WTC11 (cell line): Measurements from ENCODE around the gene GPRC5B. TPM values are rescaled to one million over a fixed set of nuclear protein-coding genes. Genes with fewer than 3 reads are reported as not detected.

ENCODE experiments used
- ATAC-seq: fragments of 200-7000 bp; cut with Tn5 transposase; 2 replicates; pipeline ENCODE4 v1.10.0; 2021; ENCODE audit warnings: mild to moderate bottlenecking, moderate library complexity
- CTCF ChIA-PET: fragments of 300-600 bp; sonication (Branson Sonifier 250); formaldehyde crosslinking; loops from one replicate; lab custom pipeline; 2021; ENCODE audit warnings: antibody characterized with exemption; lab: Charles Lee
- POLR2A ChIA-PET: fragments of 350-600 bp; sonication (Branson Sonifier 250); formaldehyde crosslinking; loops from one replicate; lab custom pipeline; 2021; ENCODE audit warnings: antibody characterized with exemption; lab: Charles Lee
- DNase-seq: peaks from one replicate; pipeline ENCODE4 v3.0.0; 2021; ENCODE audit warnings: low spot score
- H3K27ac Mint-ChIP-seq: 2 replicates; pipeline ENCODE4 v1.8.0; 2021; ENCODE audit warnings: mixed read lengths
- H3K27me3 Mint-ChIP-seq: 2 replicates; pipeline ENCODE4 v1.8.0; 2021; ENCODE audit warnings: low read depth, mild to moderate bottlenecking, moderate library complexity, mixed read lengths
- H3K36me3 Mint-ChIP-seq: 2 replicates; pipeline ENCODE4 v1.8.0; 2021; ENCODE audit warnings: mixed read lengths
- H3K4me1 Mint-ChIP-seq: 2 replicates; pipeline ENCODE4 v1.8.0; 2022; ENCODE audit warnings: mixed read lengths
- H3K4me3 Mint-ChIP-seq: 2 replicates; pipeline ENCODE4 v1.8.0; 2021; ENCODE audit warnings: mild to moderate bottlenecking, moderate library complexity, mixed read lengths
- H3K9me3 Mint-ChIP-seq: 2 replicates; pipeline ENCODE4 v1.8.0; 2021; ENCODE audit warnings: mixed read lengths
- FOXK1 ChIP-seq: sonication (generic); formaldehyde crosslinking; IDR thresholded peaks from 2 replicates; pipeline ENCODE4 v1.8.0; 2022; ENCODE audit warnings: mild to moderate bottlenecking, moderate library complexity, missing genetic modification reagents
- GRHL2 ChIP-seq: fragments of 250-450 bp; sonication (Bioruptor Pico); IDR thresholded peaks from 2 replicates; pipeline ENCODE4 v1.8.0; 2022; ENCODE audit warnings: mild to moderate bottlenecking, moderate library complexity; ENCODE audit not compliant: insufficient replicate concordance, severe bottlenecking
- MYBL2 ChIP-seq: sonication (generic); formaldehyde crosslinking; IDR thresholded peaks from 2 replicates; pipeline ENCODE4 v1.8.1; 2023; ENCODE audit warnings: mild to moderate bottlenecking, moderate library complexity, missing genetic modification reagents
- PRRX2 ChIP-seq: fragments of 250-450 bp; sonication (Bioruptor Pico); IDR thresholded peaks from 2 replicates; pipeline ENCODE4 v1.8.0; 2021; ENCODE audit warnings: mild to moderate bottlenecking
- RORB ChIP-seq: fragments of 250-450 bp; sonication (Bioruptor Pico); IDR thresholded peaks from 2 replicates; pipeline ENCODE4 v1.9.0; 2021; ENCODE audit warnings: mild to moderate bottlenecking
- SP1 ChIP-seq: sonication (generic); formaldehyde crosslinking; conservative IDR thresholded peaks from 2 replicates; pipeline ENCODE4 v1.8.1; 2022; ENCODE audit warnings: missing genetic modification reagents
- TEAD4 ChIP-seq: sonication (generic); formaldehyde crosslinking; IDR thresholded peaks from 2 replicates; pipeline ENCODE4 v1.8.0; 2022; ENCODE audit warnings: mild to moderate bottlenecking, missing genetic modification reagents
- ZNF263 ChIP-seq: sonication (generic); formaldehyde crosslinking; IDR thresholded peaks from 2 replicates; pipeline ENCODE4 v1.8.1; 2022; ENCODE audit warnings: low read depth, mild to moderate bottlenecking, moderate library complexity, missing genetic modification reagents
- total RNA-seq: library from RNA; stranded (reverse); gene quantifications from 3 replicates; pipeline ENCODE4 v1.2.3, GENCODE V29; 2021
- TF ChIP-seq, protein P1 (sequence below): sonication (generic); formaldehyde crosslinking; IDR thresholded peaks from 2 replicates; pipeline ENCODE4 v1.8.1; 2022; ENCODE audit warnings: mild to moderate bottlenecking, missing genetic modification reagents, moderate library complexity, borderline replicate concordance
- TF ChIP-seq, protein P2 (sequence below): sonication (generic); formaldehyde crosslinking; IDR thresholded peaks from 2 replicates; pipeline ENCODE4 v1.8.0; 2022; ENCODE audit warnings: mild to moderate bottlenecking, missing genetic modification reagents
- TF ChIP-seq, protein P3 (sequence below): fragments of 250-450 bp; sonication (Bioruptor Pico); IDR thresholded peaks from 2 replicates; pipeline ENCODE4 v1.9.0; 2021; ENCODE audit warnings: mild to moderate bottlenecking
- TF ChIP-seq, protein P4 (sequence below): fragments of 250-450 bp; sonication (Bioruptor Pico); IDR thresholded peaks from 2 replicates; pipeline ENCODE4 v1.8.0; 2021; ENCODE audit warnings: mild to moderate bottlenecking
- TF ChIP-seq, protein P5 (sequence below): sonication (generic); formaldehyde crosslinking; IDR thresholded peaks from 2 replicates; pipeline ENCODE4 v1.8.0; 2023; ENCODE audit warnings: missing genetic modification reagents, mild to moderate bottlenecking, borderline replicate concordance
- TF ChIP-seq, protein P6 (sequence below): fragments of 250-450 bp; sonication (Bioruptor Pico); IDR thresholded peaks from 2 replicates; pipeline ENCODE4 v1.9.0; 2021; ENCODE audit warnings: mild to moderate bottlenecking
- TF ChIP-seq, protein P7 (sequence below): sonication (generic); formaldehyde crosslinking; IDR thresholded peaks from 2 replicates; pipeline ENCODE4 v1.8.1; 2022; ENCODE audit warnings: missing genetic modification reagents, borderline replicate concordance

GPRC5B gene
- total RNA-seq, 1 experiment from 2014 or later: 104 TPM

DNA sequence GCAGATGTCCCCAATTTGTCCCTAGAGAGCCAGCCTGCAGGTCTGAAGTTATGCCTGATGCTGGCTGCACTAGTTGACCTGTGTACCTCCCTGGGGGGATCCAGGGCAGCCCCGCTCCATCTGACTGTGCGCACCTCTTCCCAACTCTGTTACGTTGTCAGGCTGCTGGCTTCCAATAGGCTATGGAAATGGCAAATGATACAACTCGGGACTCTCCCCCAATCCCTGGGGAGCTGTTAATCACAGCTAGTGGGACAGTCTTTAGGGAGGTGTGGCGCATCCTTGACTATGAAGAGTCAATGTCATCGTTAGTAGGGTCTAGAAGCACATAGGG, 30.1 kb downstream of the GPRC5B start:
- peak; percentile 75 for ATAC-seq
- H3K27ac Mint-ChIP-seq: peak overlapping the region; percentile 88

DNA sequence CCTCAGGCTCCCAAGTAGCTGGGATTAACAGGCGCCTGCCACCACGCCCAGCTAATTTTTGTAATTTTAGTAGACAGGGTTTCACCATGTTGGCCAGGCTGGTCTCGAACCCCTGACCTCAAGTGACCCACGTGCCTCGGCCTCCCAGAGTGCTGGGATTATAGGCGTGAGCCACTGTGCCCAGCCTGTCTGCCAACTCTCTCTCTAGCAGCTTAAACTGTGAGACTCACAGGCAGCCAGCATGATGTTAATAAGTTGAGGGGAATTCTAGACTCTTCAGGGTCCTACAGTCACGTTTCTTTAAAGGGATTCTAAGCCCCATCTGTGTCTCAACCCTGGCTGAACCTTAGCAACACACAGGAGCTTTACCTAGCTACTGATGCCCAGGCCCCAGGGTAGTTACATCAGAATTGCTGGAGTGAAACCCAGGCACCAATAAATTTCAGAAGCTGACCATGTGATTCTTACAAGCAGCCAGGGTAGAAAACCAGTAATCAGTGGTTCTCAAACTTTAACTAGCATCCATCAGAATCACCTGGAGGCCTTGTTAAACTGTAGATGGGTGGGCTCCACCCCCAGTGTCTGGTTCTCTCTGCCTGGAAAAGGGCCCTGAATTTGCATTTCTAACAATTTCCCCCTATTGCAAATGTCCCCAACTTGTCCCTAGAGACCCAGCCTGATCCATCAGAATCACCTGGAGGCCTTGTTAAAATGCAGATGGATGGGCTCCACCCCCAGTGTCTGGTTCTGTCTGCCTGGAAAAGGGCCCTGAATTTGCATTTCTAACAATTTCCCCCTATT, 30.7 kb downstream of the GPRC5B start:
- peak; percentile 63 for ATAC-seq
- Mint-ChIP-seq H3K4me3 (peak overlapping the region; percentile 14; the same call in 1 of the 2 replicates), H3K36me3 (peaks cover 19% of the 10 kb centered on the region), H3K27me3 (peaks cover 3% of the 10 kb centered on the region), H3K9me3 (no peaks in the 10 kb centered on the region), H3K4me1 (peaks cover 86% of the 10 kb centered on the region), H3K27ac (peak overlapping the region; percentile 88)
- ChIA-PET CTCF (interaction anchor here (0.7 to 1.4 kb wide), 8 partner anchors 16 to 270 kb away, joined by 3 to 6 read pairs (median 4); partner anchors contain the start of genes IQCK and KNOP1), POLR2A (interaction anchor here (1.0 kb wide), 1 partner anchor 8 kb away, joined by 6 read pairs; no protein-coding TSS in a partner anchor)
- TF ChIP-seq GRHL2 (CRISPR knock-in tag) (no peak), FOXK1 (CRISPR knock-in tag) (0 out of 2 replicates have a peak, but pooled peaks have one; percentile 24)
- TF ChIP-seq, protein P1, sequence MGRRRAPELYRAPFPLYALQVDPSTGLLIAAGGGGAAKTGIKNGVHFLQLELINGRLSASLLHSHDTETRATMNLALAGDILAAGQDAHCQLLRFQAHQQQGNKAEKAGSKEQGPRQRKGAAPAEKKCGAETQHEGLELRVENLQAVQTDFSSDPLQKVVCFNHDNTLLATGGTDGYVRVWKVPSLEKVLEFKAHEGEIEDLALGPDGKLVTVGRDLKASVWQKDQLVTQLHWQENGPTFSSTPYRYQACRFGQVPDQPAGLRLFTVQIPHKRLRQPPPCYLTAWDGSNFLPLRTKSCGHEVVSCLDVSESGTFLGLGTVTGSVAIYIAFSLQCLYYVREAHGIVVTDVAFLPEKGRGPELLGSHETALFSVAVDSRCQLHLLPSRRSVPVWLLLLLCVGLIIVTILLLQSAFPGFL: no peak
- TF ChIP-seq, protein P2, sequence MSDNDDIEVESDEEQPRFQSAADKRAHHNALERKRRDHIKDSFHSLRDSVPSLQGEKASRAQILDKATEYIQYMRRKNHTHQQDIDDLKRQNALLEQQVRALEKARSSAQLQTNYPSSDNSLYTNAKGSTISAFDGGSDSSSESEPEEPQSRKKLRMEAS (CRISPR knock-in tag): 0 out of 2 replicates have a peak, but pooled peaks have one; percentile 25
- TF ChIP-seq, protein P3, sequence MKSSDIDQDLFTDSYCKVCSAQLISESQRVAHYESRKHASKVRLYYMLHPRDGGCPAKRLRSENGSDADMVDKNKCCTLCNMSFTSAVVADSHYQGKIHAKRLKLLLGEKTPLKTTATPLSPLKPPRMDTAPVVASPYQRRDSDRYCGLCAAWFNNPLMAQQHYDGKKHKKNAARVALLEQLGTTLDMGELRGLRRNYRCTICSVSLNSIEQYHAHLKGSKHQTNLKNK (CRISPR knock-in tag): peak; percentile 23
- no peak for DNase-seq

More for the DNA sequence above, 30.1 kb downstream of the GPRC5B start:
- peak; percentile 46 for DNase-seq
- peak overlapping the region; percentile 14; the same call in 1 of the 2 replicates for H3K4me3 Mint-ChIP-seq
- H3K9me3 Mint-ChIP-seq: no peaks in the 10 kb centered on the region
- H3K27me3 Mint-ChIP-seq: peaks cover 3% of the 10 kb centered on the region
- ChIA-PET CTCF (interaction anchor here (0.9 to 1.4 kb wide), 3 partner anchors 17 to 253 kb away, joined by 3 to 6 read pairs (median 4); no protein-coding TSS in a partner anchor), POLR2A (no interaction called here)
- H3K4me1 Mint-ChIP-seq: peaks cover 92% of the 10 kb centered on the region
- TF ChIP-seq GRHL2 (CRISPR knock-in tag): no peak
- 0 out of 2 replicates have a peak, but pooled peaks have one; percentile 0 for TF ChIP-seq FOXK1 (CRISPR knock-in tag)
- H3K36me3 Mint-ChIP-seq: peaks cover 25% of the 10 kb centered on the region

DNA sequence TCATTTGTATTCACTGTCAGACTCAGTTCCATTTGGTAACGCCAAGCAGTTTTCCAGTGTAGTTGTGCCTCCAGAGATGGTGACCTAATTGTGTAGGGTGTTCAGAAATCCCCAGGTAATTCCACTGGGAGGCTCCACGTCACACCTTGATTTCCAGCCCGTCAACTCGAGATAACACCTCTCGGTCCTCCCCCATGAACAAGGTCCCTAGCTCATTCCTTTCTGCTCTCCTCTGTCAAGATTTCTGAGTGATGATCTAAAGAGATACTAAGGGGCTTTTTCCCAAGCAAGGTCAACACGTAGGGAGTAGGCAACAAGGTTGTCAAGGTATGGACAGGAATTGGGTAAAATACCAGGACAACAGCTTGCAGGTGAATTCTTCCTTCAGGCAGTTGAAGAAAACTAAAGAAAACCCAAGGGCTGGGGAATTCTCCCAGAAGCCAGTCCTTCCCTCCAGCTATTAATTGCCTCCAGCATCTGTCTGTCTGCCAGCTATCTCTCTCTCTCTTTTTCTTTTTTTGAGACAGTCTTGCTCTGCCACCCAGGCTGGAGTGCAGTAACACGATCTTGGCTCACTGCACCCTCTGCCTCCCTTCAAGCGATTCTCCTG, 31.4 kb downstream of the GPRC5B start:
- ChIA-PET CTCF (interaction anchor here (0.6 to 1.4 kb wide), 7 partner anchors 15 to 269 kb away, joined by 3 to 6 read pairs (median 3); partner anchors contain the start of genes IQCK and KNOP1), POLR2A (interaction anchor here (1.0 kb wide), 1 partner anchor 9 kb away, joined by 6 read pairs; no protein-coding TSS in a partner anchor)
- peaks cover 3% of the 10 kb centered on the region for H3K27me3 Mint-ChIP-seq
- H3K4me1 Mint-ChIP-seq: peaks cover 79% of the 10 kb centered on the region
- no peak for DNase-seq
- no peaks in the 10 kb centered on the region for H3K9me3 Mint-ChIP-seq
- peak overlapping the region; percentile 67; the same call in 1 of the 2 replicates for H3K27ac Mint-ChIP-seq
- H3K4me3 Mint-ChIP-seq: peak overlapping the region; percentile 14; the same call in 1 of the 2 replicates
- H3K36me3 Mint-ChIP-seq: peaks cover 16% of the 10 kb centered on the region
- no peak for ATAC-seq
- TF ChIP-seq RORB (CRISPR knock-in tag): no peak
- no peak for TF ChIP-seq SP1 (CRISPR knock-in tag)
- TF ChIP-seq, protein P4, sequence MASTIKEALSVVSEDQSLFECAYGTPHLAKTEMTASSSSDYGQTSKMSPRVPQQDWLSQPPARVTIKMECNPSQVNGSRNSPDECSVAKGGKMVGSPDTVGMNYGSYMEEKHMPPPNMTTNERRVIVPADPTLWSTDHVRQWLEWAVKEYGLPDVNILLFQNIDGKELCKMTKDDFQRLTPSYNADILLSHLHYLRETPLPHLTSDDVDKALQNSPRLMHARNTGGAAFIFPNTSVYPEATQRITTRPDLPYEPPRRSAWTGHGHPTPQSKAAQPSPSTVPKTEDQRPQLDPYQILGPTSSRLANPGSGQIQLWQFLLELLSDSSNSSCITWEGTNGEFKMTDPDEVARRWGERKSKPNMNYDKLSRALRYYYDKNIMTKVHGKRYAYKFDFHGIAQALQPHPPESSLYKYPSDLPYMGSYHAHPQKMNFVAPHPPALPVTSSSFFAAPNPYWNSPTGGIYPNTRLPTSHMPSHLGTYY: no peak
- TF ChIP-seq PRRX2 (CRISPR knock-in tag): no peak
- TF ChIP-seq GRHL2 (CRISPR knock-in tag): no peak
- TF ChIP-seq ZNF263 (CRISPR knock-in tag): no peak
- TF ChIP-seq MYBL2 (CRISPR knock-in tag): no peak
- TF ChIP-seq, protein P5, sequence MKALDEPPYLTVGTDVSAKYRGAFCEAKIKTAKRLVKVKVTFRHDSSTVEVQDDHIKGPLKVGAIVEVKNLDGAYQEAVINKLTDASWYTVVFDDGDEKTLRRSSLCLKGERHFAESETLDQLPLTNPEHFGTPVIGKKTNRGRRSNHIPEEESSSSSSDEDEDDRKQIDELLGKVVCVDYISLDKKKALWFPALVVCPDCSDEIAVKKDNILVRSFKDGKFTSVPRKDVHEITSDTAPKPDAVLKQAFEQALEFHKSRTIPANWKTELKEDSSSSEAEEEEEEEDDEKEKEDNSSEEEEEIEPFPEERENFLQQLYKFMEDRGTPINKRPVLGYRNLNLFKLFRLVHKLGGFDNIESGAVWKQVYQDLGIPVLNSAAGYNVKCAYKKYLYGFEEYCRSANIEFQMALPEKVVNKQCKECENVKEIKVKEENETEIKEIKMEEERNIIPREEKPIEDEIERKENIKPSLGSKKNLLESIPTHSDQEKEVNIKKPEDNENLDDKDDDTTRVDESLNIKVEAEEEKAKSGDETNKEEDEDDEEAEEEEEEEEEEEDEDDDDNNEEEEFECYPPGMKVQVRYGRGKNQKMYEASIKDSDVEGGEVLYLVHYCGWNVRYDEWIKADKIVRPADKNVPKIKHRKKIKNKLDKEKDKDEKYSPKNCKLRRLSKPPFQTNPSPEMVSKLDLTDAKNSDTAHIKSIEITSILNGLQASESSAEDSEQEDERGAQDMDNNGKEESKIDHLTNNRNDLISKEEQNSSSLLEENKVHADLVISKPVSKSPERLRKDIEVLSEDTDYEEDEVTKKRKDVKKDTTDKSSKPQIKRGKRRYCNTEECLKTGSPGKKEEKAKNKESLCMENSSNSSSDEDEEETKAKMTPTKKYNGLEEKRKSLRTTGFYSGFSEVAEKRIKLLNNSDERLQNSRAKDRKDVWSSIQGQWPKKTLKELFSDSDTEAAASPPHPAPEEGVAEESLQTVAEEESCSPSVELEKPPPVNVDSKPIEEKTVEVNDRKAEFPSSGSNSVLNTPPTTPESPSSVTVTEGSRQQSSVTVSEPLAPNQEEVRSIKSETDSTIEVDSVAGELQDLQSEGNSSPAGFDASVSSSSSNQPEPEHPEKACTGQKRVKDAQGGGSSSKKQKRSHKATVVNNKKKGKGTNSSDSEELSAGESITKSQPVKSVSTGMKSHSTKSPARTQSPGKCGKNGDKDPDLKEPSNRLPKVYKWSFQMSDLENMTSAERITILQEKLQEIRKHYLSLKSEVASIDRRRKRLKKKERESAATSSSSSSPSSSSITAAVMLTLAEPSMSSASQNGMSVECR (CRISPR knock-in tag): no peak
- TF ChIP-seq, protein P6, sequence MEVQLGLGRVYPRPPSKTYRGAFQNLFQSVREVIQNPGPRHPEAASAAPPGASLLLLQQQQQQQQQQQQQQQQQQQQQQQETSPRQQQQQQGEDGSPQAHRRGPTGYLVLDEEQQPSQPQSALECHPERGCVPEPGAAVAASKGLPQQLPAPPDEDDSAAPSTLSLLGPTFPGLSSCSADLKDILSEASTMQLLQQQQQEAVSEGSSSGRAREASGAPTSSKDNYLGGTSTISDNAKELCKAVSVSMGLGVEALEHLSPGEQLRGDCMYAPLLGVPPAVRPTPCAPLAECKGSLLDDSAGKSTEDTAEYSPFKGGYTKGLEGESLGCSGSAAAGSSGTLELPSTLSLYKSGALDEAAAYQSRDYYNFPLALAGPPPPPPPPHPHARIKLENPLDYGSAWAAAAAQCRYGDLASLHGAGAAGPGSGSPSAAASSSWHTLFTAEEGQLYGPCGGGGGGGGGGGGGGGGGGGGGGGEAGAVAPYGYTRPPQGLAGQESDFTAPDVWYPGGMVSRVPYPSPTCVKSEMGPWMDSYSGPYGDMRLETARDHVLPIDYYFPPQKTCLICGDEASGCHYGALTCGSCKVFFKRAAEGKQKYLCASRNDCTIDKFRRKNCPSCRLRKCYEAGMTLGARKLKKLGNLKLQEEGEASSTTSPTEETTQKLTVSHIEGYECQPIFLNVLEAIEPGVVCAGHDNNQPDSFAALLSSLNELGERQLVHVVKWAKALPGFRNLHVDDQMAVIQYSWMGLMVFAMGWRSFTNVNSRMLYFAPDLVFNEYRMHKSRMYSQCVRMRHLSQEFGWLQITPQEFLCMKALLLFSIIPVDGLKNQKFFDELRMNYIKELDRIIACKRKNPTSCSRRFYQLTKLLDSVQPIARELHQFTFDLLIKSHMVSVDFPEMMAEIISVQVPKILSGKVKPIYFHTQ (CRISPR knock-in tag): no peak
- TF ChIP-seq, protein P7, sequence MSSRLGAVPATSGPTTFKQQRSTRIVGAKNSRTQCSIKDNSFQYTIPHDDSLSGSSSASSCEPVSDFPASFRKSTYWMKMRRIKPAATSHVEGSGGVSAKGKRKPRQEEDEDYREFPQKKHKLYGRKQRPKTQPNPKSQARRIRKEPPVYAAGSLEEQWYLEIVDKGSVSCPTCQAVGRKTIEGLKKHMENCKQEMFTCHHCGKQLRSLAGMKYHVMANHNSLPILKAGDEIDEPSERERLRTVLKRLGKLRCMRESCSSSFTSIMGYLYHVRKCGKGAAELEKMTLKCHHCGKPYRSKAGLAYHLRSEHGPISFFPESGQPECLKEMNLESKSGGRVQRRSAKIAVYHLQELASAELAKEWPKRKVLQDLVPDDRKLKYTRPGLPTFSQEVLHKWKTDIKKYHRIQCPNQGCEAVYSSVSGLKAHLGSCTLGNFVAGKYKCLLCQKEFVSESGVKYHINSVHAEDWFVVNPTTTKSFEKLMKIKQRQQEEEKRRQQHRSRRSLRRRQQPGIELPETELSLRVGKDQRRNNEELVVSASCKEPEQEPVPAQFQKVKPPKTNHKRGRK (CRISPR knock-in tag): no peak
- no peak for TF ChIP-seq TEAD4 (CRISPR knock-in tag)
